Measurements from ENCODE around the gene ISCU. TPM values are rescaled to one million over a fixed set of nuclear protein-coding genes. Genes with fewer than 3 reads are reported as not detected.

Gene ISCU
- total and polyA plus RNA-seq, 9 of the 15 experiments (the other 6 are each of a cell fraction or from before 2014, with no cell fraction given), result 15.9 to 92.5 (median 77.3) TPM

DNA sequence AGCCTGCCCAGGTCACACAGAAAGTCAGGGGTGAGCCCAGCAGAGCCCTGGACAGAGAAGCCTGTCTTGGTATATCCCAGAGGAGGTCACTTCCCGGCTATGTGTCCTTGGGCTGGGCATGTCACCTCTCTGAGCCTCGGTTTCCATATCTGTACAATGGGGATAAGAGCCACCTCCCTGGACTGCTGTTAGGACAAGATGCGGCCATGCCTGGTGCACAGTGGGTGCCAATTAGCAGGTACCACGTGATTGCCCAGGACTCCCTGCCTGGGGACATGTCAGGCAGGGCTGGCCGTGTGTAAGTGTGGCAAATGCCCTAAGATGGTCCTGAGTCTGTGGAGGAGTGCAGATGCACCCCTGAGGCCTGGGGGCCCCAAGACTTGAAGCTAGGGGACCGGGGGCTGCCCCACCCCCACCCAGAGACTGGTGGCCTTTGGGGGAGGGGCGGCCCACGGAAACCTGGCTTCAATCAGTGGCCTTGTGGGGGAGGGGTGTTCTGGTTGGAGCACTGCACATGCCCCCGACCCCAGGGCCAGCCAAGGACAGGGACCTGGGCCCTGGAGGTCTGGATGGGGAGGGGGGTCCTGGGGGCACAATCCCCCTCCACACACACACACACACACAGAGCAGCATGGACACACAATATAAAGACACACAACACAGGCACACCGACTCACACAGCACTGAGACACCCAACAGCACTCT is 34.6 kb downstream of the ISCU start:
- CTCF ChIA-PET (ENCODE audit: low intra/inter-chr PET ratio), result no interaction called here
- Histone ChIP-seq H3K27ac (ENCODE audit: extremely low read depth, low read depth, low read length) (no peak overlapping the region), H3K4me3 (no peak overlapping the region), H3K4me2 (ENCODE audit: insufficient read depth, low read length) (no peak overlapping the region), H3K36me3 (ENCODE audit: control insufficient read depth, insufficient read depth, low read length) (no peaks in the 10 kb centered on the region), H3K4me1 (replicated peaks in 1 of 2; ENCODE audit: control insufficient read depth in 2 of 2, insufficient read depth in 2 of 2, low read length in 2 of 2) (peaks cover 0 to 21% of the 10 kb centered on the region in 2 experiments; a peak in 3 of 5 replicates), H3K9me3 (replicated peaks; ENCODE audit: control insufficient read depth, insufficient read depth, low read depth, low read length) (no peaks in the 10 kb centered on the region), H3K27me3 (ENCODE audit: control insufficient read depth in 2 of 2, insufficient read depth in 2 of 2, low read length in 2 of 2) (no peaks in the 10 kb centered on the region), H4K20me1 (replicated peaks; ENCODE audit: control insufficient read depth, insufficient read depth, low read length) (peaks cover 6% of the 10 kb centered on the region; the same call in 1 of the 2 replicates), H3K9me1 (ENCODE audit: control insufficient read depth, insufficient read depth, low read length) (peaks cover 6% of the 10 kb centered on the region), H3K9ac (ENCODE audit: insufficient read depth in 1 of 2, low read depth in 2 of 2, low read length in 2 of 2) (peak overlapping the region in 1 of 2 experiments; percentile 21; a peak in 2 of 4 replicates), H2AFZ (ENCODE audit: low read depth, low read length) (no peak overlapping the region), H3K79me2 (ENCODE audit: control insufficient read depth, insufficient read depth, low read length) (no peaks in the 10 kb centered on the region)
- POLR2A ChIA-PET, result no interaction called here
- ATAC-seq (no peak), DNase-seq (ENCODE audit: extremely low read depth in 1 of 4, low spot score in 3 of 4) (no peak), FAIRE-seq (no peak)
- BruUV-seq (replicated peaks), result no TSS peak
- TF ChIP-seq BCOR (IDR thresholded peaks at IDR 0.05), result peak; percentile 26; the same call in 1 of the 2 replicates
- TF ChIP-seq, protein P1, sequence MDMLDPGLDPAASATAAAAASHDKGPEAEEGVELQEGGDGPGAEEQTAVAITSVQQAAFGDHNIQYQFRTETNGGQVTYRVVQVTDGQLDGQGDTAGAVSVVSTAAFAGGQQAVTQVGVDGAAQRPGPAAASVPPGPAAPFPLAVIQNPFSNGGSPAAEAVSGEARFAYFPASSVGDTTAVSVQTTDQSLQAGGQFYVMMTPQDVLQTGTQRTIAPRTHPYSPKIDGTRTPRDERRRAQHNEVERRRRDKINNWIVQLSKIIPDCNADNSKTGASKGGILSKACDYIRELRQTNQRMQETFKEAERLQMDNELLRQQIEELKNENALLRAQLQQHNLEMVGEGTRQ (CRISPR knock-in tag; IDR thresholded peaks at IDR 0.05), result 0 out of 2 replicates have a peak, but pooled peaks have one; percentile 6
- TF ChIP-seq ADNP (tag; IDR thresholded peaks at IDR 0.05), result peak; percentile 61; the same call in 1 of the 2 replicates
- peak; percentile 75 for TF ChIP-seq RBM25 (IDR thresholded peaks at IDR 0.05; ENCODE audit: low read depth, low read length, severe bottlenecking)
- TF ChIP-seq, protein P2, sequence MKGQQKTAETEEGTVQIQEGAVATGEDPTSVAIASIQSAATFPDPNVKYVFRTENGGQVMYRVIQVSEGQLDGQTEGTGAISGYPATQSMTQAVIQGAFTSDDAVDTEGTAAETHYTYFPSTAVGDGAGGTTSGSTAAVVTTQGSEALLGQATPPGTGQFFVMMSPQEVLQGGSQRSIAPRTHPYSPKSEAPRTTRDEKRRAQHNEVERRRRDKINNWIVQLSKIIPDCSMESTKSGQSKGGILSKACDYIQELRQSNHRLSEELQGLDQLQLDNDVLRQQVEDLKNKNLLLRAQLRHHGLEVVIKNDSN (CRISPR knock-in tag; IDR thresholded peaks at IDR 0.05), result peak; percentile 58; the same call in 1 of the 2 replicates
- TF ChIP-seq TARDBP (IDR thresholded peaks at IDR 0.05), result no peak
- TF ChIP-seq, protein P3, sequence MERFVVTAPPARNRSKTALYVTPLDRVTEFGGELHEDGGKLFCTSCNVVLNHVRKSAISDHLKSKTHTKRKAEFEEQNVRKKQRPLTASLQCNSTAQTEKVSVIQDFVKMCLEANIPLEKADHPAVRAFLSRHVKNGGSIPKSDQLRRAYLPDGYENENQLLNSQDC (CRISPR knock-in tag; IDR thresholded peaks at IDR 0.05), result no peak
- peak; percentile 63; the same call in 1 of the 2 replicates for TF ChIP-seq ESRRA (IDR thresholded peaks at IDR 0.05; ENCODE audit: borderline replicate concordance, low read depth)
- WGBS (ENCODE audit: insufficient coverage, low coverage, missing lambda C conversion rate), result 23% methylated on average over 8 of the region's 10 CpGs
- in situ Hi-C loops (cut with MboI) (no loop called here), intact Hi-C loops (cut with micrococcal nuclease) (no loop called here)
